ENCODE results near the gene CCSER1.

CCSER1 gene

DNA sequence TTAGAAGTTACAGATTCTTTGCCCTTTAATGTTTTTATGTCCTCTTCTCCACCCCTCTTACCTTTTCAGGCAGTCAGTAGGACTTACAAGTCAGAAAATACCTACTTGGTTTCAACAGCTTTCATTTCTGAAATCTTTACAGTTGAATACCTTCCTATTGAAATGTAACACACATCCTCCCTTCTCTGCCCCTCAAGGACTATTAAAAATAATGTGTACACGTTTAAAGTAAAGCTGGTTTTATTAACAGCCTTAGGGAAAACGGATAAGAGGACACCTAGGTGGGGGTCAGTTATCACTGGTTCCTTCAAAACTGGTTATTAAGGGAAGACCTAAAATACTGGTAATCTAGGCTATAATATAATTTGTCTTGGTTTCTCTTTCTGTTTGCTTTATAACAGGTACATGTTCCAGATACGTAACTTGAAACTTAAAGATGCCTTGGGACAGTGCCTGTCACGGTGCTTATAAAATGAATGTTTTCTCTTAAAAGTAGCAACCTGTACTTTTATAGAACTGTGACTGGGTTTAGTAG lies 1.8 kb downstream of the CCSER1 start:
- DNase-seq: no peak

GRCh38 chr4:90130076-90130475 lies 2.9 kb downstream of the CCSER1 start:
- DNase-seq: no peak

DNA sequence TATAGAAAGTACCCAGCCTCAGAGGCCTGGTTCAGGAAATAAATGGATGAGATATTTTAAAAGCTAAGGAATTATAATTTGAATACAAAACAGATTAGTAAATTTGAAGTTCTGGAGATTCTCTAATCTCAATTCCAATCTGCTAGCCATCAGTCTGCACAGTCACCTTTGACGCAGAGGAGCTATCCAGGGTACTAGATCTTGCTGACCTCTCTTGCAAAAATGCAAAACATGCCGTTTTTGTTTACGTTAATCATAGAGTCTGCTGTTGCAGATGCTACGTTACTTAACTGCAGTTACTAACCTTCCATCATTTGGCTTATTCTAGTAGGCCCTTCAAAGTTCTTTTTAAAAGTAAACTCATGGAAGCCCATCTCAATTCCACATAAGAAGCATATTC lies 10.4 kb downstream of the CCSER1 start:
- no peak for DNase-seq

DNA sequence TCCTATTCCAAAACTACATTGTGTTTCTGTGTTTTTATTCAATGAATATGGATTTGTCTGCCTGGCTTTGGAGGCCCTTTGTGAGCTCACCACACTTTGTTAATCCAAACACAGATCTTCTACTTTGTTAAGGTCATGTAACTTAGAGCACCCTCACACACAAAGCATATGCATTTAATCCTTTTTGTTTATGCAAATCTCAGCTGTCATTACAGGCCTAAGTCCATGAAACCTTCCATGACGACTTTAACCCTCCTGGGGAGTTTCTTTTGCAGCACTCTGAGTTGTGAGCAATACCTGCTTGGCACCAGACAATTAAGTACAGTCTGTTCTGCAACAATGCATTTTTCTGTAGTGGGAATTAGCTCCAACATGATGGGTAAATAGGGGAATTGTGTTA lies 14.9 kb downstream of the CCSER1 start:
- DNase-seq: no peak

GRCh38 chr4:90145319-90145718 lies 18.1 kb downstream of the CCSER1 start:
- DNase-seq: no peak

DNA sequence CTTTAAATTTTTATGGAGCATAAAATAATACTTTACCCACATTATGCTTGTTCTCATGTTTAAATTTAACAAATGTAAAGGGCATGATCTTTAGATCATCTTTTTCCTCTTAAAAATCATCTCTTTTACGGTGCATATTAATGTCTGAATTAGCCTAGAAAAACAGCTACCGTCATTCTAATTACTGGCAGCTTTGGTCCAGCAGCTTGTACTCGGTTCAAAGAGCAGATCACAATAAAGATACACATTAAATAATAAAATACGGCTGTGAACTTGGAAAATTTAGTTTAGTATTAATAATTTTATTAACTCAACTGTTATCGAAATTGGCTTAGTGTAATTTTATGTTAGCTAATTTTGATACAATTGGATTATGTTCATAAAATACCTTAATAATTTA lies 19.1 kb downstream of the CCSER1 start:
- no peak for DNase-seq

DNA sequence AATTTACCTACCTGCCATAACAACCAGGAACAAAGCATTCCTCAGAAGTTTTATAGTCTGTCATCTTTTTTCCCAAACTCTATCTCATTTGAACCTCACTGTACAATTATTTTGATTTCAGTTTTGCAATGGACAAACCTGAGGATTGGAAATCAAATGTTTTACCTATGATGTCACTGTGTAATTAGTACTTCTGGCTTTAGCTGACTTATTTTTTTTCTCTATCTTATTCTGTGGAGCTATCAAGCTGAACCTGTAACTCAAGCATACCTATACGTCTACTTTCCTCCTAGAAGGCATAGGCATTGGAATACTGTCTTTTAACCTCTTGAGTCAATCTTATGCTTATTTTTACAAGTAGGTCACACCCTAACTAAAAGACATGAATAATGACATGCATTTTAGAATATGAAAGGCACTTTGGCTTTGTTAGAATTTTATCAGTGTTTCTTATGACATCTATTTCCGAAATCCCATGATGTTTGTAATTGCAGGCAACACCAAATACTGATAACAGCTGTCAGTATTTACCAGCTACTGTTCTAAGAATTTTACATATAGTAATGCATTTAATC lies 21.5 kb downstream of the CCSER1 start:
- no peak for DNase-seq

GRCh38 chr4:90152024-90152423 lies 24.8 kb downstream of the CCSER1 start:
- DNase-seq: no peak

GRCh38 chr4:90159193-90159592 lies 32.0 kb downstream of the CCSER1 start:
- DNase-seq: no peak

GRCh38 chr4:90160044-90160443 lies 32.9 kb downstream of the CCSER1 start:
- no peak for DNase-seq

DNA sequence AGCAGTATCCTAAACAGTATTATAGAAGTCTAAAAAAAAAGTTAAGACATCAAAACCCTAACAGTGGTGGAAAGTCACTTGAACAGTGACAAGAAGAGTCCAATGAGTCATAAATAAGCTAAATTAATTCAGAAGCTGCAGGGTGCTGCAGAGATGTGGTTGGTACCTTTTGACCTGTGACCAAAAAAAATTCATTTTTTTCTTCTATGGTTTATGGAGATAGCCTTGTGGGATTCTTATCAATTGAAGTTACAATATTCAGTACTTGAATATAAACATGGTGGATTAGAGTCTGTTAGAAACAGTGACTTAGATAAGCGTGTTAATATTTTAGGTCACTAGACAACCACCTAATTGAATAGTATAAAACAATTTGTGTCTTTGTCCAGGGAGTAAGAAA lies 35.4 kb downstream of the CCSER1 start:
- DNase-seq: no peak

GRCh38 chr4:90163872-90164271 lies 36.7 kb downstream of the CCSER1 start:
- DNase-seq: no peak

DNA sequence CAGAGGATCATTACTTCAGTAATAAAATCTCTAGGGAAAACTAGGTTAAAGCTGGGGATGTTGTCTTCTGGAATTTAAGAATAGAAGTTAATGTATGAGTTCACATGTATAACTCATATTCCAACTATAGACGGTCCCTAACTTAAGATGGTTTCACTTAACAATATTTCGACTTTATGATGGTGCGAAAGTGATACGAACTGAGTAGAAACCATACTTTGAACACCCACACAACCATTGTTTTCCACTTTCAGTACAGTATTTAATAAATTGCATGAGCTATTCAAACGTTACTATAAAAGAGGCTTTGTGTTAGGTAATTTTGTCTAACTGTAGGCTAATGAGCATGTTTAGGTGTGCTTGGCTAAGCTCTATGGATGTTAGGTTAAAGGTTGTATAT lies 38.7 kb downstream of the CCSER1 start:
- no peak for DNase-seq

GRCh38 chr4:90171491-90171890 lies 44.3 kb downstream of the CCSER1 start:
- no peak for DNase-seq

DNA sequence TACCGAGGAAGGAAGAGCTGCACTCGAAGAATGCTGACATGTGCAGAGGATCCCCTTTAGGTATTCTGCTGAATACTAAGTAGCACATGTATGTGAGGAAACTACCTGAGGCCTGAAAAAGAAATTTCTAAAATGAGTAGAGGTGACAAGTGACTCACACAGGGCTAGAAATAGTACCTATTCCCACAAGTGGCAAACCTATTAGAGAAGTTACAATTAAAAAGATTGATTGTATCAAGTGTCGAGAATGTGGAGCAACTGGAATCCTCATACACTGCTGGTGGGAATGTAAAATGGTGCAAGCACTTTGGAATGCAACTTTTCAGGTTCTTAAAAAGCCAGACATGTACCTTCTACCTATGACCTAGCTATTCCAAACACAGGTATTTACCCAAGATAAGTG lies 47.4 kb downstream of the CCSER1 start:
- DNase-seq: no peak

DNA sequence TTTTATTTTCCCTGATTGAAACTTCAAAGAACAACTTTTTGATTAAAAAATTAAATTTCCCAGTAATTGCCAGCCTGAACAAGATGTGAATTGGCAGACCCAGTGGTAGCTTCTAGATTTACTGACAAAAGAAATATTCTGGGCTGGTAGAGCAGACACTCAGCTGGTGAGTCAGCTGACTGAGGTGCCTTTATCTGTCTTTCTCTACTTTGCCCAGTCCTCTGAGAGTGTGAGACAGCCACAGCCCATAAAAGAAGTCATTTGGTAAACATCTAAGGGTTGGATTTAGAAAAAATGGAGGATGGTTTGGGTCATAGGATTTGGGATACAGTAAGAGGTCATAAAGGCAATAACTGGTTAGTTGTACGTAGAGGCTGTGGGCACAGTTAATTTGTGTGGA lies 54.5 kb downstream of the CCSER1 start:
- DNase-seq: no peak

- DNase-seq: no peak
Measured at GRCh38 chr4:90183254-90183653, 56.1 kb downstream of the CCSER1 start.

GRCh38 chr4:90184560-90184959 lies 57.4 kb downstream of the CCSER1 start:
- no peak for DNase-seq

DNA sequence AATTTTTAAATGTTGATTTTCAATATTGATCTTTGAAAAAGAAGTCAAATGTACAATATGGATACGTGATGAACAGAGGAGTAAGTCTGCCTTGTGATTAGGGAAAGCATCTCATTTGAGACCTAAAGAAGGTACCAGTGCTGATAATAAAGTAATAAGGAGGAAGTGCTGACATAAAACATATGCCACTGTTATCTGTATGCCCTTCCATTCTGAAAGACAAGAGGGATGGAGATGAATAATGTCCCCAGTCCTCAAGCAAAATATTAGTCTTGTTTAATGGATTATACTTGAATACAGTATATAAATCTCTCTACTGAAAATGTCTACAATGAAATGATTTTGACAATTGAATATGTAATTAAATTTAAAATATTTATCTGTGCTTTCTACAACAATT lies 58.2 kb downstream of the CCSER1 start:
- DNase-seq: no peak

DNA sequence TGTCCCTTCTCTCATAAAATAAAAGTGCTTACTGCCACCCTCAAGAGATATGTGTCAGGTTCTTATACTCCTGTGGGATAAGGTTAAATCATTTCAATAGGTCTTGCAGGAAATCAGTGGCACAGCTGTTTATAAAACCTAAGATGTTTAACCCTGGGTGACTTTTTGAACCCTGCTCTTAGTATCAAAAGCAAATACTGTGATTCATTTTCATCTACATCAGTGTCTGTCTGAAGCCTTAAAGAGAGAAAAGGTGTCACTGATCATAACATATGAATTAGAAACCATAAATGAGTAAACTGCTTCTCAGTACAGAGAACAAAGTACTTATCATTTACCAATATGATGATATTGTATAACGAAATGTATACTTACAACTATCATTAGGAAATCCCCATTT lies 59.0 kb downstream of the CCSER1 start:
- DNase-seq: no peak

- DNase-seq: no peak
Measured at GRCh38 chr4:90187148-90187884, 60.1 kb downstream of the CCSER1 start.

GRCh38 chr4:90189178-90189577 lies 62.0 kb downstream of the CCSER1 start:
- no peak for DNase-seq

- no peak for DNase-seq
Measured at GRCh38 chr4:90189946-90190345, 62.8 kb downstream of the CCSER1 start.

DNA sequence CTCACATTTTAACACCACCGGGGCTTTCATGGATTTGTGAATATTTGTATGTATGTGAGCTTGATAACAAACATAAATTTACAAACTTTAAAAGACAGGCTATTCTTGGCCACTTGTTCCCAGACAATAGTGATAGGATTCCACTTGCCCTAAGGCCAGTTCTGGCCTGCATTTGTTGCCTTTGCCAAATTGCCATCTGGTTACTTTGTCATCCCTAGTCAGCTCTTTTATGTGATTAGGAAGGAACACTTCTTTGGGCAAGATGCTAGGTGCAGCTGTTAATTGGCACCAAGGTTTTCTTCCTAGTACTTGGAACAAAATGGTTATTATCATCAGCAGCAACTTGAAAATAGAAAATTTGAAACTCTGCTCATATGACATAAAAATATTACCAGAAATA lies 63.3 kb downstream of the CCSER1 start:
- DNase-seq: no peak

All from activated CD8-positive, alpha-beta memory T cell treated with anti-CD3 and anti-CD28 coated beads, Interleukin-2, amount 50 U/mL, for 4 hours (primary cell).